Testis (tissue), 3 donors: ENCODE data around the gene COL5A2. TPM values are rescaled to one million over a fixed set of nuclear protein-coding genes. Genes with fewer than 3 reads are reported as not detected.

ENCODE experiments used
- DNase-seq: peaks from one replicate; pipeline ENCODE4 v3.0.0-alpha.2; 2019
- H3K27ac ChIP-seq, 2 donors: fragments of 200-600 bp; sonication (generic); one replicate each; pipeline ENCODE4 v1.5.1; 2019
- H3K27me3 ChIP-seq: fragments of 200-600 bp; sonication (generic); one replicate; pipeline ENCODE4 v1.5.1; 2019
- H3K36me3 ChIP-seq: fragments of 200-600 bp; sonication (generic); one replicate; pipeline ENCODE4 v1.5.1; 2017; ENCODE audit warnings: low read depth; ENCODE audit errors: missing control alignments
- H3K4me1 ChIP-seq: fragments of 200-600 bp; sonication (generic); one replicate; pipeline ENCODE4 v1.5.1; 2019
- H3K4me3 ChIP-seq, 2 donors: fragments of 200-600 bp; sonication (generic); one replicate each; pipeline ENCODE4 v1.5.1; 2017 to 2019
- H3K9me3 ChIP-seq: fragments of 200-600 bp; sonication (generic); one replicate; pipeline ENCODE4 v1.5.1; 2017
- POLR2A ChIP-seq: fragments of 450-650 bp; IDR thresholded peaks from one replicate; pipeline ENCODE4 v1.6.1; 2017; ENCODE audit warnings: antibody characterized with exemption, mild to moderate bottlenecking, moderate library complexity
- WGBS, 2 donors: methylation state at CpG; one replicate each; pipeline ENCODE4 v1.1.5; 2018; 5-methylcytosine and 5-hydroxymethylcytosine counted together
- intact Hi-C: fragments of 100-400 bp; cut with DNase I; formaldehyde crosslinking; loops from one replicate; pipeline ENCODE4 v1.15.1; 2023; ENCODE audit warnings: low total_unique reads
- polyA plus RNA-seq: library from polyadenylated mRNA; stranded (reverse); fragments of 350-450 nt; fragmentation: Illumina TruSeq; extraction: RNeasy Lipid Tissue Mini Kit (QIAGEN cat#74804); gene quantifications from one replicate; pipeline ENCODE4 v1.2.3, GENCODE V29; 2014; ENCODE audit warnings: low read depth, low replicate concordance; ENCODE audit not compliant: insufficient read depth
- total RNA-seq, 2 donors: library from RNA; depleted of rRNA; stranded (reverse); fragments of >200 nt; gene quantifications; one replicate each; pipeline ENCODE4 v1.2.3, GENCODE V29; 2016
- TF ChIP-seq, protein P1 (sequence below), 3 experiments: fragments of 450-650 bp in 2 of 3; fragments of 200-600 bp in 1 of 3; sonication (generic) in 1 of 3; IDR thresholded peaks; one replicate each; pipeline ENCODE4 v1.5.1; 2016 to 2019; ENCODE audit warnings: antibody characterized with exemption in 3 of 3, mild to moderate bottlenecking in 2 of 3, moderate library complexity in 1 of 3

Gene COL5A2
- total and polyA plus RNA-seq, 3 donors from 2014 or later = 12.9 to 24.7 (median 15.7) TPM

DNA sequence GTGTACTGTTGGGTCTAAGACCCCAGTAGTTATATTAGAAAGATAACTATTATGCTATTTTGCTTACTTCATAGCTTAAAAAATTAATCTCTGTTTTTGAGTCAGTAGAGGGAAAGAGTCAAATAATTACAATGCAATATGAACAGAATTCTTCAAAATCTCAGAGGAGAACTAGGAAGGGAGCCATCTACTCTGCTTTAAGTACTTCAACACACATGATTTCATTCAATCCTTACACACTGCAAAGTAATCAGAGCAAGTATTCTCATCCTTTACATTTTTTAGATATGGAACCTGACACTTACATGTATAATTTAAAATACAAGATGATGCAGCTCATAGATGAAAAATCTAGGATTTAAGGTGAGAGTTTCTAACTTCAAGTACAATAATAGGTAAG lies 27.7 kb downstream of the COL5A2 start:
- DNase-seq = no peak
- Histone ChIP-seq H3K27me3 (no peaks in the 10 kb centered on the region), H3K36me3 (no peaks in the 10 kb centered on the region), H3K9me3 (no peaks in the 10 kb centered on the region), H3K4me3 (no peak overlapping the region), H3K4me1 (no peaks in the 10 kb centered on the region), H3K27ac (no peak overlapping the region)
- intact Hi-C loops = no loop called here
- TF ChIP-seq POLR2A = no peak
- TF ChIP-seq, protein P1, sequence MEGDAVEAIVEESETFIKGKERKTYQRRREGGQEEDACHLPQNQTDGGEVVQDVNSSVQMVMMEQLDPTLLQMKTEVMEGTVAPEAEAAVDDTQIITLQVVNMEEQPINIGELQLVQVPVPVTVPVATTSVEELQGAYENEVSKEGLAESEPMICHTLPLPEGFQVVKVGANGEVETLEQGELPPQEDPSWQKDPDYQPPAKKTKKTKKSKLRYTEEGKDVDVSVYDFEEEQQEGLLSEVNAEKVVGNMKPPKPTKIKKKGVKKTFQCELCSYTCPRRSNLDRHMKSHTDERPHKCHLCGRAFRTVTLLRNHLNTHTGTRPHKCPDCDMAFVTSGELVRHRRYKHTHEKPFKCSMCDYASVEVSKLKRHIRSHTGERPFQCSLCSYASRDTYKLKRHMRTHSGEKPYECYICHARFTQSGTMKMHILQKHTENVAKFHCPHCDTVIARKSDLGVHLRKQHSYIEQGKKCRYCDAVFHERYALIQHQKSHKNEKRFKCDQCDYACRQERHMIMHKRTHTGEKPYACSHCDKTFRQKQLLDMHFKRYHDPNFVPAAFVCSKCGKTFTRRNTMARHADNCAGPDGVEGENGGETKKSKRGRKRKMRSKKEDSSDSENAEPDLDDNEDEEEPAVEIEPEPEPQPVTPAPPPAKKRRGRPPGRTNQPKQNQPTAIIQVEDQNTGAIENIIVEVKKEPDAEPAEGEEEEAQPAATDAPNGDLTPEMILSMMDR (IDR thresholded peaks at IDR 0.05) = no peak

GRCh38 chr2:189150033-189150432 lies 29.5 kb downstream of the COL5A2 start:
- H3K36me3 ChIP-seq = no peaks in the 10 kb centered on the region
- TF ChIP-seq, protein P1 (IDR thresholded peaks at IDR 0.05) = no peak
- no peak for TF ChIP-seq POLR2A
- no peaks in the 10 kb centered on the region for H3K27me3 ChIP-seq
- intact Hi-C loops = no loop called here
- no peak overlapping the region for H3K27ac ChIP-seq
- no peak overlapping the region for H3K4me3 ChIP-seq
- H3K4me1 ChIP-seq = no peaks in the 10 kb centered on the region
- no peaks in the 10 kb centered on the region for H3K9me3 ChIP-seq
- no peak for DNase-seq
- WGBS, 2 donors = 22 to 24% methylated on average over 2 of the region's 2 CpGs

DNA sequence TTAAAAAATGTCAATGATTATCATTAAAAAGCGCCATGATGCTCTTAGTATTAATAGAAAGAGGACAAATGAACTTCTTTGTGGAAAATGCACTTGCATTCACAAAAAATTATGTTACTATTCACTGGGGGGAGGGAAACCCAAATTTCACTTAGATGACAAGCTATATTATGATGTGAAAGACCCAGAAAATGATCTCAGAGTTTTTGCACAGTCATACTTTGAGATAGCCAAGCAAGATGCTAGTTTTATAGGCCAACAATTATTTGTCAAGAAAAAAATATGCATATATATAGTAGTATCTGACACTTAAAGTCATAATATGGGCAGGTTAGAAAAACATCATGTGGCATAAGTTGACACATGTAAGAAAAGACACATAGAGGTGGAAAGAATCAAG lies 31.6 kb downstream of the COL5A2 start:
- no peaks in the 10 kb centered on the region for H3K27me3 ChIP-seq
- no peak for TF ChIP-seq POLR2A
- TF ChIP-seq, protein P1 (IDR thresholded peaks at IDR 0.05) = no peak
- DNase-seq = no peak
- H3K27ac ChIP-seq = no peak overlapping the region
- 0 to 100% methylated on average over 1 of the region's 1 CpG for WGBS, 2 donors
- no peaks in the 10 kb centered on the region for H3K36me3 ChIP-seq
- no peak overlapping the region for H3K4me3 ChIP-seq
- H3K9me3 ChIP-seq = no peaks in the 10 kb centered on the region
- no peaks in the 10 kb centered on the region for H3K4me1 ChIP-seq
- intact Hi-C loops = no loop called here

- Histone ChIP-seq H3K27me3 (no peaks in the 10 kb centered on the region), H3K4me1 (no peaks in the 10 kb centered on the region), H3K36me3 (no peaks in the 10 kb centered on the region), H3K4me3 (no peak overlapping the region), H3K27ac (no peak overlapping the region), H3K9me3 (no peaks in the 10 kb centered on the region)
- no peak for DNase-seq
- WGBS, 2 donors = 88 to 92% methylated on average over 2 of the region's 2 CpGs
- intact Hi-C loops = no loop called here
- TF ChIP-seq POLR2A = no peak
- TF ChIP-seq, protein P1 (IDR thresholded peaks at IDR 0.05) = no peak
Observed at GRCh38 chr2:189147361-189147760, 32.2 kb downstream of the COL5A2 start.

DNA sequence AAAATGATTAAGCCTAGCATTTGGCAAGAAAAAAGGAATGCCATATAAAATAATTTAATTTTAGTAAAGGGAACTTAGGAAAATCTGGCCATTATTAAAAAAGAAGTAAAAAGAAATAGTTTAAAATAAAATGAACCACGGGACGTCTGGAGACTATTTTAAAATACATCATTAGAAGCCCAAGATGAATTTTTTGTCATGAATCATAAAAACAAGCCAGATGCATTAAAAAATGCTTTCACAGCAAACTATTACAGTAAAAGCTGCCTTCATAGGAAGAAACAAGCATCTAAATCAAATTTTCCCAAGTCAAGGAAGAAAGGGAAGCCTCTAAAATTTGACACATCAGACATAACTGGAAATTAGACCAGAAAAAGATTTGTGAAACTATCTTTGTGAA lies 33.0 kb downstream of the COL5A2 start:
- H3K4me3 ChIP-seq = no peak overlapping the region
- DNase-seq = no peak
- no peaks in the 10 kb centered on the region for H3K27me3 ChIP-seq
- no peaks in the 10 kb centered on the region for H3K36me3 ChIP-seq
- no peak overlapping the region for H3K27ac ChIP-seq
- no peaks in the 10 kb centered on the region for H3K4me1 ChIP-seq
- TF ChIP-seq POLR2A = no peak
- TF ChIP-seq, protein P1 (IDR thresholded peaks at IDR 0.05) = no peak
- no peaks in the 10 kb centered on the region for H3K9me3 ChIP-seq
- intact Hi-C loops = no loop called here
- WGBS, 2 donors = 22 to 34% methylated on average over 2 of the region's 2 CpGs
